Measurements from ENCODE around the gene FTCD. TPM values are rescaled to one million over a fixed set of nuclear protein-coding genes. Genes with fewer than 3 reads are reported as not detected.

FTCD gene
- total and polyA plus RNA-seq, 9 of the 15 experiments (the other 6 are each of a cell fraction or from before 2014, with no cell fraction given), result 0.11 to 1.6 (median 0.67) TPM; not detected in 5

DNA sequence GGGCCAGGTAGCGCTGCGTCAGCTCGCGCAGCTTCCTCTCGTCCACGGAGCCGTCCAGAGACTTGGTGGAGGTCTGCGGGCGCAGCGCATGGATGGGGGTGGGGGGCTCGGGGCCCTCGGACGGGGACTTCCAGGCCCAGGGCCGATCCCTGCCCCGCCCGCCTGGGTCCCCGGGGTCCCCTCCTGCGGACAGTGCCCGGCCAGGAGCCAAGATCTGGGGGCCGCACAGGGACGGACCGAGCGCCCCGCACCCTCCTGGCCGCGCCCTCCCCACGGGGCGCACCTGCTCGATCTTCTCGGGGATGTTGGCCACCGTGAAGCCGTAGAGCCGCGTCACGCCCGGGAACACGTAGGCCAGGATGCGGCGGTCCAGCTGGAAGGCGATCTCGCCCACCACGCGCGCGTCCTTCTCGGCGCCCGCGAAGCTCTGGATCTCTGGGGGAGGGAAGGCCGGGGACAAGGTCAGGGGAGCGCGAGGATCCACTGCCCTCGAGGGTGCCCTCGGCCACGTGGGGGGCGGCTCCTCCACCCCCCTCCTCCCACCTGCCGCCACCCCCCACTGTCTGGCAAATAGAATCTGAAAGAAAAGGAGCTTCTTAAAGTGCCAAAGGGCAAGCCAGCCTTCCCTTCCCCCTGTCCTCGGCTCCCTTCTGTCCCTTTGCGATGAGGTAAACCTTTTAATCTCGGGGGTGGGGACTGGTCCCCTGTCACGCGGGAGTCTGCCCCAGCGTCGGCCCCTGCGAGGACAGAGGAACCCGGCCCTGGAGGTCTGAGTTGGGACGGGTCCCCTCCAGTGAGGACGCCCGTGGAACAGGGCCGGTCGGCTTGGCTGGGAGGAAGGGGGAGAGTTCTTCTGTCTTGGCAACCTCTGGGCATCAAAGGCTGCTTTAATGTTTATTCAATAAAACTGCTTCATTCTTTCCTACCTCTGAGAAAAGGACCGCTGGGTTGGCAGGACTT, 6.5 kb upstream of the FTCD start:
- Histone ChIP-seq H3K9ac (ENCODE audit: insufficient read depth in 1 of 2, low read depth in 2 of 2, low read length in 2 of 2) (no peak overlapping the region), H3K27me3 (ENCODE audit: control insufficient read depth in 2 of 2, insufficient read depth in 2 of 2, low read length in 2 of 2) (no peaks in the 10 kb centered on the region), H4K20me1 (replicated peaks; ENCODE audit: control insufficient read depth, insufficient read depth, low read length) (no peaks in the 10 kb centered on the region), H3K4me1 (replicated peaks in 1 of 2; ENCODE audit: control insufficient read depth in 2 of 2, insufficient read depth in 2 of 2, low read length in 2 of 2) (peaks cover 0 to 22% of the 10 kb centered on the region in 2 experiments; a peak in 2 of 5 replicates), H3K9me1 (ENCODE audit: control insufficient read depth, insufficient read depth, low read length) (no peaks in the 10 kb centered on the region), H3K36me3 (ENCODE audit: control insufficient read depth, insufficient read depth, low read length) (peaks cover 54% of the 10 kb centered on the region; the same call in 2 of the 3 replicates), H3K4me2 (ENCODE audit: insufficient read depth, low read length) (no peak overlapping the region), H3K27ac (ENCODE audit: extremely low read depth, low read depth, low read length) (no peak overlapping the region), H3K9me3 (replicated peaks; ENCODE audit: control insufficient read depth, insufficient read depth, low read depth, low read length) (peaks cover 15% of the 10 kb centered on the region), H3K4me3 (no peak overlapping the region), H2AFZ (ENCODE audit: low read depth, low read length) (no peak overlapping the region), H3K79me2 (ENCODE audit: control insufficient read depth, insufficient read depth, low read length) (peaks cover 11% of the 10 kb centered on the region; the same call in 1 of the 3 replicates)
- TF ChIP-seq POLR2G (IDR thresholded peaks at IDR 0.05; ENCODE audit: low read depth, low read length) (peak; percentile 31; the same call in 1 of the 2 replicates), MEF2A (IDR thresholded peaks at IDR 0.05; ENCODE audit: control insufficient read depth, low read depth, low read length) (no peak)
- TF ChIP-seq, protein P1, sequence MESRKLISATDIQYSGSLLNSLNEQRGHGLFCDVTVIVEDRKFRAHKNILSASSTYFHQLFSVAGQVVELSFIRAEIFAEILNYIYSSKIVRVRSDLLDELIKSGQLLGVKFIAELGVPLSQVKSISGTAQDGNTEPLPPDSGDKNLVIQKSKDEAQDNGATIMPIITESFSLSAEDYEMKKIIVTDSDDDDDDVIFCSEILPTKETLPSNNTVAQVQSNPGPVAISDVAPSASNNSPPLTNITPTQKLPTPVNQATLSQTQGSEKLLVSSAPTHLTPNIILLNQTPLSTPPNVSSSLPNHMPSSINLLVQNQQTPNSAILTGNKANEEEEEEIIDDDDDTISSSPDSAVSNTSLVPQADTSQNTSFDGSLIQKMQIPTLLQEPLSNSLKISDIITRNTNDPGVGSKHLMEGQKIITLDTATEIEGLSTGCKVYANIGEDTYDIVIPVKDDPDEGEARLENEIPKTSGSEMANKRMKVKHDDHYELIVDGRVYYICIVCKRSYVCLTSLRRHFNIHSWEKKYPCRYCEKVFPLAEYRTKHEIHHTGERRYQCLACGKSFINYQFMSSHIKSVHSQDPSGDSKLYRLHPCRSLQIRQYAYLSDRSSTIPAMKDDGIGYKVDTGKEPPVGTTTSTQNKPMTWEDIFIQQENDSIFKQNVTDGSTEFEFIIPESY (CRISPR knock-in tag; IDR thresholded peaks at IDR 0.05), result peak; percentile 52; the same call in 1 of the 2 replicates
- in situ Hi-C loops (cut with MboI) (no loop called here), intact Hi-C loops (cut with micrococcal nuclease) (no loop called here)
- no TSS peak for BruUV-seq (replicated peaks)
- no peak for FAIRE-seq
- POLR2A ChIA-PET, result interaction anchor here (0.6 kb wide), 1 partner anchor 12 kb away, joined by 3 read pairs; no protein-coding TSS in a partner anchor
- 95% methylated on average over 40 of the region's 72 CpGs for WGBS (ENCODE audit: insufficient coverage, low coverage, missing lambda C conversion rate)
- CTCF ChIA-PET (ENCODE audit: low intra/inter-chr PET ratio), result interaction anchor here (0.5 kb wide), 1 partner anchor 90 kb away, joined by 4 read pairs; no protein-coding TSS in a partner anchor
- DNase-seq (ENCODE audit: extremely low read depth in 1 of 4, low spot score in 3 of 4), result no peak
- no peak for ATAC-seq
